SK-MEL-5 (cell line): ENCODE results near the gene VGLL4. TPM values are rescaled to one million over a fixed set of nuclear protein-coding genes. Genes with fewer than 3 reads are reported as not detected.

Source experiments
- DNase-seq: peaks from one replicate; pipeline ENCODE4 v3.0.0-alpha.2; 2016; ENCODE audit warnings: low read depth, low spot score
- in situ Hi-C: cut with HindIII; loops from 2 replicates; pipeline ENCODE4 v1.10.0; 2016; ENCODE audit warnings: low sequenced_read_pairs, high pct_unique_total_duplicates, low pct_unique_long_range_greater_than_20kb
- total RNA-seq: library from RNA; depleted of rRNA; stranded (reverse); fragments of >200 nt; shearing (Covaris generic); gene quantifications from 2 replicates; pipeline ENCODE4 v1.2.3, GENCODE V29; 2014

VGLL4 gene
- total RNA-seq, 1 experiment from 2014 or later = 104 TPM

GRCh38 chr3:11618904-11619303 is 24.8 kb downstream of the VGLL4 start:
- DNase-seq = no peak
- in situ Hi-C loops = no loop called here

- in situ Hi-C loops = no loop called here
- no peak for DNase-seq
Measured at GRCh38 chr3:11616551-11616950, 27.2 kb downstream of the VGLL4 start.

- DNase-seq = no peak
- in situ Hi-C loops = no loop called here
Measured at GRCh38 chr3:11613851-11614487, 29.7 kb downstream of the VGLL4 start.

- in situ Hi-C loops = no loop called here
- no peak for DNase-seq
Measured at GRCh38 chr3:11613319-11613718, 30.4 kb downstream of the VGLL4 start.

GRCh38 chr3:11612515-11613188 is 31.1 kb downstream of the VGLL4 start:
- no peak for DNase-seq
- in situ Hi-C loops = no loop called here

- in situ Hi-C loops = no loop called here
- DNase-seq = no peak
Measured at GRCh38 chr3:11611341-11611799, 32.3 kb downstream of the VGLL4 start.

GRCh38 chr3:11610700-11611275 is 32.9 kb downstream of the VGLL4 start:
- no peak for DNase-seq
- in situ Hi-C loops = no loop called here

- DNase-seq = no peak
- in situ Hi-C loops = no loop called here
Measured at GRCh38 chr3:11610044-11610671, 33.6 kb downstream of the VGLL4 start.

GRCh38 chr3:11609481-11609880 is 34.2 kb downstream of the VGLL4 start:
- in situ Hi-C loops = no loop called here
- DNase-seq = no peak

GRCh38 chr3:11607816-11608215 is 35.9 kb downstream of the VGLL4 start:
- DNase-seq = no peak
- in situ Hi-C loops = no loop called here

GRCh38 chr3:11606865-11607440 is 36.8 kb downstream of the VGLL4 start:
- in situ Hi-C loops = no loop called here
- DNase-seq = no peak

GRCh38 chr3:11606090-11606784 is 37.5 kb downstream of the VGLL4 start:
- in situ Hi-C loops = no loop called here
- no peak for DNase-seq

- in situ Hi-C loops = no loop called here
- DNase-seq = no peak
Measured at GRCh38 chr3:11605398-11605797, 38.3 kb downstream of the VGLL4 start.

- in situ Hi-C loops = no loop called here
- no peak for DNase-seq
Measured at GRCh38 chr3:11604139-11604892, 39.4 kb downstream of the VGLL4 start.

GRCh38 chr3:11603628-11604027 is 40.1 kb downstream of the VGLL4 start:
- in situ Hi-C loops = no loop called here

GRCh38 chr3:11602886-11603527 is 40.7 kb downstream of the VGLL4 start:
- in situ Hi-C loops = no loop called here
- peak; percentile 7 for DNase-seq

More at GRCh38 chr3:11603628-11604027, 40.1 kb downstream of the VGLL4 start:
- DNase-seq = no peak
